Hindlimb muscle (tissue), 1 donor: Measurements from ENCODE around the gene RPA3. TPM values are rescaled to one million over a fixed set of nuclear protein-coding genes. Genes with fewer than 3 reads are reported as not detected.
"Not testable (repeated sequence)": the region's sequence is repeated elsewhere in the genome, so short reads cannot be mapped to it uniquely, and the experiment has no call there.

Experiments
- DNase-seq: peaks from one replicate; pipeline ENCODE4 v3.0.0-alpha.2; 2013
- polyA plus RNA-seq: library from polyadenylated mRNA; unstranded; fragments of 120-200 nt; gene quantifications from one replicate; pipeline ENCODE4 v1.2.1, GENCODE V29; 2013; ENCODE audit not compliant: insufficient read length

Gene RPA3
- polyA plus RNA-seq, 1 donor, result 17.7 TPM

- DNase-seq, result no peak
Observed at GRCh38 chr7:7693881-7694280, 24.5 kb downstream of the RPA3 start.

- no peak for DNase-seq
Observed at GRCh38 chr7:7688956-7689355, 29.5 kb downstream of the RPA3 start.

DNA sequence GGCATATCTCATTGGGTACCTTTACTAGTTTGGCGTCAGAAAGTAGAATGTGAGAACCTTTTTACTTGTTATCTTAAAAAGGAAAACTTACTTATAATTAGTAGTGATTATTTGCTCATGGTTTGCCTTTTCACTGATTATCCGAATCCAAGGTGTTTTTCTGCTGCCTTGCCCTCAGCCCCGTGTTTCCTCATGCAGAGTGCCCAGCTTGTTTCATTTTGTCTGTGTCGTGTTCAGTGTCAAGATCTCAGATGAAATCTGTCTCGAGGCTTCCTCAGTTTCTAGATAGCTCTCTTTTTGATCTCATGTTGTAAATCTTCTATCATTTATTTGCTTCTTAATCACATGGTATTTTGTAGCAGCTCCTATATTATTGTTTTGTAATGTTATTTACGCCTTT is 30.1 kb downstream of the RPA3 start:
- DNase-seq, result no peak

DNA sequence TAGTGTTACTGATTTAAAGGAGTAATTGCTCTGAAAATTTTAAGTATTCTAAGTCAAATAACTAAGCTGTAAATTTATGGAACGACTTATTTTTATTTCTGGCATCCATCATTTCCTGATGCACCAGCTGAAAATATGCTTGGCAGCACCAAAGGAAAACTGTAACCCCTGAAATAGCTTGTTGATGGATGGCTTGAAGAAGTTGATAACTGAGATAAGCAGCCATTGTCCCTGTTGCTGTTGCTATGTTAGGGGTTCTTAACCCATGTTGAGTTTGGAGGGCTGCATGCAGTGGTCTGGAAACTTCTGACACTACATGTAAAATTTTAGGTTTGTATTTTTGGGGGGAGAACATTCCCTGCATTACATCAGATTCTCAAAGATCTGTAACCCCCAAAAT is 30.6 kb downstream of the RPA3 start:
- DNase-seq, result no peak

GRCh38 chr7:7686811-7687508 is 31.4 kb downstream of the RPA3 start:
- no peak for DNase-seq

DNA sequence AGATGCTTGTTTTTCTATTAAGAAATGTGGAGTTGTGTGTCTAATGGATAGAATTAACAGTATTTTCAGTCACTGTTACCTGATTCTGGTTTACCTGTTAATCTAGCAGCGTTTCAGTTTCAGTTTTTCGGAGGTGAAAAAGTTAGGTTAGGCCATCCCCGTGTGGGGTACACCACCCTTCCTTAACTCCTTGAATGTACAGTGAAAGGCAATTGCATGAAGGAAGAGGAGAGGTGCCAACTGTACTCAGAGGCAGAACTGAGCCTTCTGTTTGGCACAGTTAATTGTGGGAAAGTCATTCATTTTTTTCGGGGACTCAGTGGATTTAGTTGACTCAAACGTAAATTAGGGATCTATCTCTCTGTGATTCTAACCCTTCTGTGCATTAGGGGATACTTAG is 35.5 kb downstream of the RPA3 start:
- no peak for DNase-seq

- no peak for DNase-seq
Observed at GRCh38 chr7:7681936-7682329, 36.5 kb downstream of the RPA3 start.

GRCh38 chr7:7681191-7681935 is 37.0 kb downstream of the RPA3 start:
- DNase-seq, result peak; percentile 70

GRCh38 chr7:7679640-7680039 is 38.8 kb downstream of the RPA3 start:
- DNase-seq, result not testable (repeated sequence)

DNA sequence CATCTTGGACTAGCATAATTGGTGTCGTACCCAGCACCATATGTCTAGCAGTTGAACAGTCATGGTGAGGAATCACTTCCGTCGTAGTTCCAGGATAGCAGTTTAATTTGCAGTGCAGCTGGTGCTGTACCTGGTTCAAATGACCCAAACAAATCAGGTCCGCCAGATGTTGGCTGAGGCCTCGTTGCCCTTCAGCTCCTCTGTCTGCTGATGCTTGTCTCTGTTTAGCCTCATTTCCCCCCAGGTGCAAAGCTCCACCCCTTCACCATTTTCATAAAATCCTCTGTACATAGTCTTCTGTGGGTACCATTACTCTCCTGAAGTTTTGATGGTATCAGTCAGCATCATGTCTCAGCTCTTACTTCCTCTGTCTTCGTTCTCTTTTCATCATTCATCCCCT is 42.7 kb downstream of the RPA3 start:
- DNase-seq, result no peak

GRCh38 chr7:7673240-7673550 is 45.2 kb downstream of the RPA3 start:
- no peak for DNase-seq

DNA sequence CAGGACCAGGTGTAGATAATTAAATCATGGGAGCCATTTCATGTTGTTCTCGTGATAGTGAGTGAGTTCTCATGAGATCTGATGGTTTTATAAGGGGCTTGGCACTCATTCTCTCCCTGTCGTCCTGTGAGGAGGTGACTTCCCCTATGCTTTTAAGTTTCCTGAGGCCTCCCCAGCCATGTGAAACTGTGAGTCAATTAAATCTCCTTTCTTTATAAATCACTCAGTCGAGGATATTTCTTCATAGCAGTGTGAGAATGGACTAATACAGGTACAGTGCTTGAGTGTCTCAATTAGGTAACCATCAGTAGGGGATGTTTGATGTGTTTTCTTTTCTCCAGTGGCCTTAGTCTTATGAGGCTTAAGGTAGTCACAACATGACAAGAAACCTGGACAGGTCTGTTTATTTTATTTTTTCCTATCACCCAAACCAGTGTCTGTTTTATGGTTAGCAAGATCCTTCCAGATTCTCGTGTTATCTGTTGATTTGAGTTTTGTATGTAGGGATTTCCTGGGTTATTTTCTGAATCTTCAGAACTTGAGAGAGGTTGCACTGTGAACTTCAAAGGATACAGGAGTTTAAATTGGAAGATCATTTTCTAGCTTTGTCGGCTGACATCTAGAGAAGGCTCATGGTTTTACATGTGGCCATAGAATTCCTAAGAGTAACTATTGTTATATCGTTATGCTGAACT is 45.7 kb downstream of the RPA3 start:
- DNase-seq, result no peak

DNA sequence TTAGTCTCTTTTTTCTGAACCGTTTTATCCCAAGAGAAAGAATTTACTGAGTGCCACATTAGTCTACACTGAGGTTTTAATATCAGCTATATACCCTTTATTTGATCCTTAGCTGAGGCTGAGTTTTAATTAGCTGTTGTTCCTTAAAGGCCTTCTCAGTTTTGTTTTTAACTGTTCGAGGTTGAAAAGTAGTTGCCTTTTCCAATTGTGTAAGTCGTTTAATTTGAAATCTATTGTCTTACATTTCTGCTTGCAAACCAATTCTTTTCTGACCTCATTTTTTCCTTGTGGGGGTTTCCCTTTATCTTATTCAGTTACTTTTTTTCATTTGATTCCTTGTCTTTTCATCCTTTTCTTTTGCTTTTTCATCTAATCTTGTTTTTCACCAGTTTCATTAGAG is 47.0 kb downstream of the RPA3 start:
- DNase-seq, result no peak

GRCh38 chr7:7670490-7670889 is 47.9 kb downstream of the RPA3 start:
- no peak for DNase-seq

GRCh38 chr7:7668706-7669105 is 49.7 kb downstream of the RPA3 start:
- DNase-seq, result no peak

GRCh38 chr7:7667187-7667586 is 51.2 kb downstream of the RPA3 start:
- DNase-seq, result no peak

DNA sequence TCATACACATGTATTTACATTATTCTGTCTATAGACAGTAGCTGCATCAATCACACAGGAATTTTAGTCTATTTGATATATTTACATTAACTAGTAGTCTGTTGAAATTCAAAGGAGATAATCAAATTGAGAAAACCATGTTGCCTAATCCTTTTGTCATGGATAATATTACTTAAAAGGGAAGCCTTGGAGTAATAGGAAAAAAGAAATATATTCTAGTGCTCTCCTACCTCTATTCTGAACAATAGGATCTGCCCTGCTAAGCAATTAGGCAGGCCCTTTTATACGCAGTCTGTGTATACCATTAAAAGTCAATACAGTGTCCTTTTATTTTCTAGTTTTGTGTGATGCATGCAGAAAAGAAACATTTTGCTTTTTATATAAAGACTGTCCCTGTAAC is 53.4 kb downstream of the RPA3 start:
- DNase-seq, result no peak

GRCh38 chr7:7664291-7664690 is 54.1 kb downstream of the RPA3 start:
- no peak for DNase-seq

DNA sequence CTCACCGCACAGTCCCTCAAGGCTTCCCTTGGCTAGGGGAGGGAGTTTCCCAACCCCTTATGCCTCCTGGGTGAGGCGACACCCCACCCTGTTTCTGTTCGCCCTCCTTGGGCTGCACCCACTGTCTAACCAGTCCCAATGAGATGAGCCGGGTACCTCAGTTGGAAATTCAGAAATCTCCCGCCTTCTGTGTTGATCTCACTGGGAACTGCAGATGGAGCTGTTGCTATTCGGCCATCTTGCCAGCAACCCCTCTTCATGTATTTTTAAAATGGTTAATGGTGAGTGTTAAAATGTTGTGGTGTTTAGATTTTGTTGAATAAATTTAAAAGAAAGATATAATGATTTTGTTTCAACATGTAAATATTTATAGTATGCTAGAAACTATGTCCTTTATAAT is 55.9 kb downstream of the RPA3 start:
- DNase-seq, result no peak

- not testable (repeated sequence) for DNase-seq
Observed at GRCh38 chr7:7656459-7656858, 61.9 kb downstream of the RPA3 start.

GRCh38 chr7:7654964-7655715 is 63.3 kb downstream of the RPA3 start:
- DNase-seq, result peak; percentile 12

DNA sequence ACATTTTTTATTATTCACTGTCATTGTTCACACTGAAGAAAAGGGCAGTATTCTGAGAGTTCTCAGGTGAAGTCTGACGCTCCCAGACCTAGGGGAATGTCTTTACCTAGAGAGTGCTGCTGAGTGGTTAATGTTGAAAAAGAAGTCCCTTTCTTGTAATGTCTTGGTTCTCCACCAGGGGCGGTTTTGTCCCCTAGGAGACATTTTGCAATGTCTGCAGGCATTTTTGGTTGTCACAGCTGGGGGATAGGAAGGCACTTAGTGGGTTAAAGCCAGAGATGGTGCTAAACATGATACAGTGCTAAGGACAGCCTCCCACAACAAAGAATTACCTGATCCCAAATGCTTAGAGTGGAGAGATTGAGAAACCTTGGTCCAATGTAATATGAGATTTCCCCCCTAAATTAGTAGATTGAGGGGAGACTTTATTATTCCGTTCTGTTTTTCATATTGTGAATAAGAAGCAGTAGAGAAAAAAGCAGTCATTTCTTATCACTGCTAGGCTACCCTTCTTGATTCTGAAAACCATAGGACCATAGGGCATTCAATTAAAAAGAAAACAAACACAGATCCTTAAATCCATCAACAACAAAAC is 64.7 kb downstream of the RPA3 start:
- DNase-seq, result no peak
